ENCODE measurements around the gene TPO. TPM values are rescaled to one million over a fixed set of nuclear protein-coding genes. Genes with fewer than 3 reads are reported as not detected.
"Not testable (repeated sequence)": the region's sequence is repeated elsewhere in the genome, so short reads cannot be mapped to it uniquely, and the experiment has no call there.

TPO gene
- total RNA-seq = 0.21 TPM

DNA sequence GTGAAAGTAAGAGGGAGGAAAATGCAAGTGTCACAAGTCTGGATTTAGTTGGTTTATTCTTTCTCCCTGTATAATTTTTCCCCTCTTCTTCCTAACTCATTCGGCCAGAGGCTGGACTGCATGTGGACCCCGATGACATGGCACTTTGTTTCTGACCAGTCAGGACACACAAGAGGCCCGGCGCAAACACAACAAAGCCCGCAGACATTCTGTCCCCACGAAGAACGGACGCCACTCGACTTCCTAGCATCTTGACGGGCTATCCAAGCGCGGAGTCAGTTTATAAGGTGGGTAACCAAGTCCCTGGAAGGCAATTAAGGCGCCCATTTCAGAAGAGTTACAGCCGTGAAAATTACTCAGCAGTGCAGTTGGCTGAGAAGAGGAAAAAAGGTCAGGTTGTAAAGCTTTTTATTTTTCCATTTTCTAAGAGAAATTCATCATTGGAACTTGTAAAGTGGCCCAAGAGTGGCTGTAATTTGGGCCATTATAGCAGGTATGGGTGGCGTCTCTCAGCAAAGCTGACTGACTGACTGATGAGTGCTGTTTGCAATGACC, at the start of gene TPO:
Gene TPO (plus strand): TSS at position 308 of the 555 bp plus-strand sequence. CDS start 946 bp downstream, outside the sequence.
- Histone ChIP-seq H3K27me3 (ENCODE audit: insufficient read depth, low read length) (no peaks in the 10 kb centered on the region), H3K4me3 (ENCODE audit: low read length) (no peak within 1 kb of the TSS), H3K9me3 (ENCODE audit: low read depth, low read length) (no peaks in the 10 kb centered on the region), H3K4me1 (ENCODE audit: insufficient read depth, low read length) (no peaks in the 10 kb centered on the region)

DNA sequence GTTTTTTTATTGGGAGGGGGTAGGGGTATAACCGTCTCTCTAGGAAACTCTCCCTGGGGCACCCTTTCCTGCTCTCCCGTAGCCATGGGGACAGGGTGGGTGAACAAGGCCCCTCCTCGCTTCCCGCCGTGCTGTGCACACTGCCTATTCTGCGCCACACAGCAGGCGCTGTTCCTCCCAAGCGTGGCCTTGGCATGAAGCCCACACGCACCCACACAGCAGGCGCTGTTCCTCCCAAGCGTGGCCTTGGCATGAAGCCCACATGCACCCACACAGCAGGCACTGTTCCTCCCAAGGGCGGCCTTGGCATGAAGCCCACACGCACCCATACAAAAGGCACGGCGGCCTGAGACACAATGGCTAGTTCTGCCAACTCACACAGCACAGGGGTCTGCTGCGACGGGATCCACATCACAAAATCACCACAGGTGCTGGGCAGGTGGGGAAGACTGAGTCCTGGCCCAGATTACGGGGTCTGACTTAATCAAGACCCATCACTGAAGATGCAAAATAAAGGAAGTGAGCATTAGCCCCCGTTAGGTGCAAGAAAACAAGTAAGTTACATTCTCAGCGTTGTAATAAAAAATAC, 46.6 kb upstream of the TPO start:
- no peak overlapping the region for H3K4me3 ChIP-seq (ENCODE audit: low read length)
- H3K27me3 ChIP-seq (ENCODE audit: insufficient read depth, low read length) = no peaks in the 10 kb centered on the region
- H3K9me3 ChIP-seq (ENCODE audit: low read depth, low read length) = no peaks in the 10 kb centered on the region

DNA sequence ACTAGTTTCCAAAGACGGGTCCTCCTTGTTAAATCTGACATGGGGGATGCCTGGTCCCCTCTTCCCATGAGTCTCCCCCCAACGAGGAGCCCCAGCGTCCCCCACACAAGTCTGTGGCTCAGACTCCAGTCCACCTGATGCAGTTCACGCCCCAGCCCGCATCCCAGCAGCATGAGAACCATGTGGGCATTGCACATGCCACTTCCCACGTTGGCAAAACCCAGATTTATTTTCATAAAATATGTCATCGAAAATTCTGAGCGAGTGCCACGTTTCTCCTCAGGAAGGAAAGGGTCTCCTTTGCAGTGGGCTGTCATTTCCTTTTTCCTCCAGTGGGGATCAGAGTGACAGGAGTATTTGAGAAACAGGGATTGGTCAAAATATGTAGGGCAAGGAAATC, 45.7 kb upstream of the TPO start:
- Histone ChIP-seq H3K27me3 (ENCODE audit: insufficient read depth, low read length) (no peaks in the 10 kb centered on the region), H3K4me1 (ENCODE audit: insufficient read depth, low read length) (no peaks in the 10 kb centered on the region), H3K4me3 (ENCODE audit: low read length) (no peak overlapping the region), H3K9me3 (ENCODE audit: low read depth, low read length) (no peaks in the 10 kb centered on the region)

More for the DNA sequence above, 46.6 kb upstream of the TPO start:
- H3K4me1 ChIP-seq (ENCODE audit: insufficient read depth, low read length) = no peaks in the 10 kb centered on the region

DNA sequence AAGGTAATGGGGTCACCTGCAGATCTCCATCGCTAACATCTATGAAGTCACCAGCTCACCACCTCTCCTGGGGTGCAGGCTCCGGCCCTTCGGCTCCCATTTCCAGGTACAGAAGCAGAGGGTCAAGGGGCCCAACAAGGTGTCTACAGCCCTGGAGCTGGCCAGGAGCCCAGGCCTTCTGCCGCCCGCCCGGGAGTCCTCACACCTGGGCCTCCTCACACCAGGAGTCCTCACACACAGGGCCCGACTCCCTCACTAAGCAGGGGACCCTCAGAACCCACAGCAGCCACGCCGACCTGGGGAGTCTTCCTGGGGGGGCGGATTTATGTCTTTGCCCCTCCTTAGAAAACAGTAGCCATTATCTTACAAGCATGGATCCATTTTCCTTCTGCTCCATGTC, 43.4 kb upstream of the TPO start:
- H3K9me3 ChIP-seq (ENCODE audit: low read depth, low read length) = no peaks in the 10 kb centered on the region
- H3K27me3 ChIP-seq (ENCODE audit: insufficient read depth, low read length) = no peaks in the 10 kb centered on the region
- H3K4me1 ChIP-seq (ENCODE audit: insufficient read depth, low read length) = no peaks in the 10 kb centered on the region
- H3K4me3 ChIP-seq (ENCODE audit: low read length) = no peak overlapping the region

DNA sequence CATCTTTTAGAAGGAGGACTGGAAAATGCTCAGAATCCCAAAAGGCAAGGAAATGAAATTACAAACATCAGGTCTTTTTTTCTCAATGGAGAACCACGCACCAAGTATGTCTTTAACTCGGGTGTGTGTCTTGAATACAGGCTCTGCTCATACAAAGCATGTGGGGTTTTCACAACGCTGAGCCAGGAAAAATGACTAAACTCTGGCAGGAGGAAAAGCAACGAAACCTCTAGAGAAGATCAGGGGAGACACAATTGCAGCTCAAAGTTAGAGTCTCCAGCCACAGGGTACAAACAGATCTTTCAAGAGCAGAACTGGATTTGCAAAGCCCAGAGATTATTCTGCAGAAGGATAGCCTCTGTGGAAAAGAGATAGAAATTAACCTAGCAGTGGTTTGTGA, 42.8 kb upstream of the TPO start:
- H3K9me3 ChIP-seq (ENCODE audit: low read depth, low read length) = no peaks in the 10 kb centered on the region
- no peaks in the 10 kb centered on the region for H3K27me3 ChIP-seq (ENCODE audit: insufficient read depth, low read length)
- H3K4me3 ChIP-seq (ENCODE audit: low read length) = no peak overlapping the region
- H3K4me1 ChIP-seq (ENCODE audit: insufficient read depth, low read length) = no peaks in the 10 kb centered on the region

DNA sequence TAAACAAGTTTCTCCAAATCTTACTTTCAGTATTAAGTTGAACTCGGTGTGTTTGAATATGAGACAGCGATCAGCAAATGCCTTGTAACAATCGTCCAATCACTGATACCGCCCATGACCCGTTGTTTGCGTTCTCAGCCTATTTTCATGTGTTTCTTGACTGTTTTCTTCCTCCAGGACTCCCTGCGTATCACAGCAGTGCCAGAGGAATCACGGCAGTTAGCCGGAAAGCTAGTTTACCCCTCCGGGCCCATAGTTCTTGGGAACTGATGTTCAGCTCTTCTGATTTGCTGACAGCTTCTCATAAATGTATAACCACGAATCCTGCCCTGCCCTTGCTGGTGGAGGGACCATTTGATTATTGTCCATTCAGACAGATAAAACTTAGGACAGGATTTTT, 42.2 kb upstream of the TPO start:
- H3K9me3 ChIP-seq (ENCODE audit: low read depth, low read length) = no peaks in the 10 kb centered on the region
- H3K27me3 ChIP-seq (ENCODE audit: insufficient read depth, low read length) = no peaks in the 10 kb centered on the region
- no peaks in the 10 kb centered on the region for H3K4me1 ChIP-seq (ENCODE audit: insufficient read depth, low read length)
- H3K4me3 ChIP-seq (ENCODE audit: low read length) = no peak overlapping the region

DNA sequence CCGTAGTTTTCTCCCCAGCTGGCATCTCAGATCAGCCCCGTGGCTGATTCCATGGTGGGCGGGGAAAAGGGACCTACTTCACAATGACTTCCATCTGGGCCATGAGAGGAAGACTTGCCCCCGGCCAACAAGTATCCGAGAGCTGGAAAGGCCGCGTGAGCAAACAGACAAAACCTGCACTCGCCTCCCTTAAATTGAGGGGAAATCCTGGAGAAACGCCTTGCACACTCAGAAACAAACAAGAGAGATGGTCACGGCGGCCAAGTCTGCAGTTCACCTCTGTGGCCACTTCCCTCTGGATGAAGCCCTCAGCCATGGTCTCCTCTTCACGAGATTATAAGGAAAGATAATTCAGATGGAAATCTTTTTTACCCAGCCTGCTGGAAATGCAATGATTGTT, 39.4 kb upstream of the TPO start:
- Histone ChIP-seq H3K4me3 (ENCODE audit: low read length) (no peak overlapping the region), H3K9me3 (ENCODE audit: low read depth, low read length) (no peaks in the 10 kb centered on the region), H3K27me3 (ENCODE audit: insufficient read depth, low read length) (no peaks in the 10 kb centered on the region), H3K4me1 (ENCODE audit: insufficient read depth, low read length) (no peaks in the 10 kb centered on the region)

DNA sequence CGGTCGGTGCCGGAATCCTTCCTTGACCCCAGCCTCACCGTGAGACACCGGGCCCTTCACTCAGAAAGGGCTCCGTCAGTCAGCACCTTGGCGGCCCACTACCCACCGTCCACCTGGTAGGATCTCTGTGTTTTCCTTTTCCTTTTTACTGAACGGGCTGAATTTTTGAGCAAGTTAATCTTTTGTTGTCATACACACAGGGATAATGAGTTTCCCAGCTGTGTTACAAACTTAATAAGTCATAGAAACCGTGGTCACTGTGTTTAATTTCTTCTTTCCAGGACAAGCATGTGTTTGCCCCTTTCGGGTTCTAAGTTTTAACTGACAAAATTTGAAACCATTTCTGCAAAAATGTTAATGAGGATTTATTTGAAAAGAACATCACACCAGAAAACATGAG, 39.0 kb upstream of the TPO start:
- H3K4me1 ChIP-seq (ENCODE audit: insufficient read depth, low read length) = no peaks in the 10 kb centered on the region
- no peaks in the 10 kb centered on the region for H3K9me3 ChIP-seq (ENCODE audit: low read depth, low read length)
- H3K4me3 ChIP-seq (ENCODE audit: low read length) = no peak overlapping the region
- H3K27me3 ChIP-seq (ENCODE audit: insufficient read depth, low read length) = no peaks in the 10 kb centered on the region

DNA sequence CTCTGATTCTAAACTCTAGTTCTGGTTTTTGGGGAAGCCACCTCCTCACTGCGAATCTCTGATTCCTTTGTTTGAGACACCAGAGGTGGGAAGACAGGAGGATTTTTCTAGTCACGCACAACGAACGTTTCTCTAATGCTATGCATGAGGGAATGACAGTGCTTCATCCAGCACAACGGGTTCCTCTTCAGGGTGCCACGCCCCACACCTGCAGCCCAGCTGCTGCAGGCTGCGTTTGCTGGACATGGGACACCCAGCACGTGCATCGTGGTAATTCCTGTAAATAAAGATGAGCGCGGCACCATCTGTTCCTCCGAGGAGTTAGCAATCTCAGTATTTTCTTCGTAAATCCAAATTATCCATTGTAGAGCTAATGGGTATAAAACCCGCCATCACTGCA, 37.5 kb upstream of the TPO start:
- Histone ChIP-seq H3K9me3 (ENCODE audit: low read depth, low read length) (no peaks in the 10 kb centered on the region), H3K4me1 (ENCODE audit: insufficient read depth, low read length) (no peaks in the 10 kb centered on the region), H3K27me3 (ENCODE audit: insufficient read depth, low read length) (no peaks in the 10 kb centered on the region), H3K4me3 (ENCODE audit: low read length) (no peak overlapping the region)

DNA sequence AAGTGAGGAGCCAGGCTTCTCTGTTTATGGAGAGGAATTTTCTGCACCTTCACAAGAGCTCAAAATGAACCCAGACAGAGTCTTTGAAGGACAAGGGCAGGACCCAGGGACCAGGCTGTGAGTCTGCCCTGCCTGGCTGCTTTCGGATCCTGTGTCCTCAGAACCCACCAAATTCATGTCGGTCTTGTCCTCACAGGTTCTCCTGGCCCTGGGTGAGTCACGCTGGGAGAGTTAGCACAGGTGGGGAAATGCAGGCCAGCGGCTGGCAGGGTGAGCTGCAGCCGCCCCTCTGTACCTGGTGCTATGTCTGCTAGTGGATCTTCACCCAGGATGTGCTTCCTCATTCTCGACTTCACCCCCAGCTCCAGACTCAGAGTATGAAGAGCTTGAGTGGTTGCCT, 35.8 kb upstream of the TPO start:
- Histone ChIP-seq H3K27me3 (ENCODE audit: insufficient read depth, low read length) (no peaks in the 10 kb centered on the region), H3K9me3 (ENCODE audit: low read depth, low read length) (no peaks in the 10 kb centered on the region), H3K4me1 (ENCODE audit: insufficient read depth, low read length) (no peaks in the 10 kb centered on the region), H3K4me3 (ENCODE audit: low read length) (no peak overlapping the region)

DNA sequence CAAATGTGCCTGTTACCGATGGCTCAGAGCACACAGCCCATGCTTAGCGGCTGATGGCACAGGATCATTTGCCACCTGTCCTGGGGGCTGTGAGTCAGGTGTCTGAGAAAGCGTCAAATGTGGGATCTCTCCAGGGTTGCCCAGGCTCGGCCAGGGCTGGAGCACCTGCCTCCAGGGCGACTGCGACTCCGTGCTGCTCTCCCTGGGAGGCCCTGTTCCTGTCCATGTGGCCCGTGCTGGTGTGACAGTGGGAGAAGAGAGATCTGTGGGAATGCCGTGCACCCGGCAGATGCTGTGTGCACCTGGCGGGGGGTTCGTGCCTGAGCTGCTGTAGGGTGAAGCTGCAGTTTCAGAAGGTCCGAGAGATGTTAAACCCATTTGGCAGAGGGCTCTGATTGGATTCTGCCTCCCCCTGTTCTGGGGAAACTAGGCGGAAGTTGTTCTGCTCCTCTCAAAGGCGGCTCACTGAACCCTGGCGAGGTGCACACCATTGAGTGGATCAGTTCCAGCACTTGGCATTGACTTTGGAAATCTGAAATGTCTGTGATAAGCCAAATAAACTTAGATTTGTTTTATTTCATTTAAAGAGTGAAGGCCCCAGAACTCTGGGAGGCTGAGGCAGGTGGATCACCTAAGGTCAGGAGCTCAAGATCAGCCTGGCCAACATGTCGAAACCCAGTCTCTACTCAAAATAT, 34.7 kb upstream of the TPO start:
- Histone ChIP-seq H3K4me1 (ENCODE audit: insufficient read depth, low read length) (no peaks in the 10 kb centered on the region), H3K9me3 (ENCODE audit: low read depth, low read length) (no peaks in the 10 kb centered on the region), H3K27me3 (ENCODE audit: insufficient read depth, low read length) (no peaks in the 10 kb centered on the region), H3K4me3 (ENCODE audit: low read length) (no peak overlapping the region)

DNA sequence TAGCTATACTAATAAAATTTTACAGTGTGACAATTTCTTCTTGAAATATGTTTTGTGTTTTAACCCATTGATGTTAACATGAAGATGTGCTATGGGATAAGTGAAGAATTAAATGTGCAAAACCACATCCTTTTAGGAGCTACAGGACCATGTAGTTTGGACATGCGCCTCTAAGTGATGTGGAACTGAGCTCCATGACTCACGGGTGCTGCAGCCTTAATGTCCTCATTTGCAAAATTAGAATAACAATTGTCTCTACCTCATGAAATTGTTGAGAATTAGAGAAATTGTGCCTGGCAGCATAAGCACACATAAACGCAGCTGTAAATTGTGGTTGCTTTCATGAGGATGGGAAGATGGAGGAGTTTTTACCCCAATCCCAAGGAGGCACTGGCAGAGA, 31.6 kb upstream of the TPO start:
- no peaks in the 10 kb centered on the region for H3K27me3 ChIP-seq (ENCODE audit: insufficient read depth, low read length)
- H3K4me3 ChIP-seq (ENCODE audit: low read length) = no peak overlapping the region
- H3K9me3 ChIP-seq (ENCODE audit: low read depth, low read length) = no peaks in the 10 kb centered on the region
- H3K4me1 ChIP-seq (ENCODE audit: insufficient read depth, low read length) = no peaks in the 10 kb centered on the region

DNA sequence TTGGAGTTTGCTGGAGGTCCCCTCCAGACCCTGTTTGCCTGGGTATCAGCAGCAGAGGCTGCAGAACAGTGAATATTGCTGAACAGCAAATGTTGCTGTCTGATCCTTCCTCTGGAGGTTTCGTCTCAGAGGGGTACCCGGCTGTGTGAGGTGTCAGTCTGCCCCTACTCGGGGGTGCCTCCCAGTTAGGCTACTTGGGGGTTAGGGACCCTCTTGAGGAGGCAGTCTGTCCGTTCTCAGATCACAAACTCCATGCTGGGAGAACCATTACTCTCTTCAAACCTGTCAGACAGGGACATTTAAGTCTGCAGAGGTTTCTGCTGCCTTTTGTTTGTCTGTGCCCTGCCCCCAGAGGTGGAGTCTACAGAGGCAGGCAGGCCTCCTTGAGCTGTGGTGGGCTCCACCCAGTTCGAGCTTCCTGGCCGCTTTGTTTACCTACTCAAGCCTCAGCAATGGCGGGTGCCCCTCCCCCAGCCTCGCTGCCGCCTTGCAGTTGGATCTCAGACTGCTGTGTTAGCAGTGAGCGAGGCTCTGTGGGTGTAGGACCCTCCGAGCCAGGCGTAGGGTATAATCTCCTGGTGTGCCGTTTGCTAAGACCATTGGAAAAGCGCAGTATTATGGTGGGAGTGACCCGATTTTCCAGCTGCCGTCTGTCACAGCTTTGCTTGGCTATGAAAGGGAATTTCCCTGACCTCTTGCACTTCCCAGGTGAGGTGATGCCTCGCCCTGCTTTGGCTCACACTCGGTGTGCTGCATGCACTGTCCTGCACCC, 25.1 kb upstream of the TPO start:
- not testable (repeated sequence) for H3K4me3 ChIP-seq (ENCODE audit: low read length); H3K4me1 ChIP-seq (ENCODE audit: insufficient read depth, low read length); H3K9me3 ChIP-seq (ENCODE audit: low read depth, low read length); H3K27me3 ChIP-seq (ENCODE audit: insufficient read depth, low read length)

DNA sequence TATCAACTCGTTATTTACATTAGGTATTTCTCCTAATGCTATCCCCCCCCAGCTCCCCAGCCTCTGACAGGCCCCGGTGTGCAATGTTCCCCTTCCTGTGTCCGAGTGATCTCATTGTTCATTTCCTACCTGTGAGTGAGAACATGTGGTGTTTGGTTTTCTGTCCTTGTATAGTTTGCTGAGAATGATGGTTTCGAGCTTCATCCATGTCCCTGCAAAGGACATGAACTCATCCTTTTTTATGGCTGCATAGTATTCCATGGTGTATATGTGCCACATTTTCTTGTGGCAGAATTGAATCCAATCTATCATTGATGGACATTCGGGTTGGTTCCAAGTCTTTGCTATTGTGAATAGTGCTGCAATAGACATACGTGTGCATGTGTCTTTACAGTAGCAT, 23.1 kb upstream of the TPO start:
- H3K9me3 ChIP-seq (ENCODE audit: low read depth, low read length); H3K27me3 ChIP-seq (ENCODE audit: insufficient read depth, low read length); H3K4me1 ChIP-seq (ENCODE audit: insufficient read depth, low read length); H3K4me3 ChIP-seq (ENCODE audit: low read length): not testable (repeated sequence)

DNA sequence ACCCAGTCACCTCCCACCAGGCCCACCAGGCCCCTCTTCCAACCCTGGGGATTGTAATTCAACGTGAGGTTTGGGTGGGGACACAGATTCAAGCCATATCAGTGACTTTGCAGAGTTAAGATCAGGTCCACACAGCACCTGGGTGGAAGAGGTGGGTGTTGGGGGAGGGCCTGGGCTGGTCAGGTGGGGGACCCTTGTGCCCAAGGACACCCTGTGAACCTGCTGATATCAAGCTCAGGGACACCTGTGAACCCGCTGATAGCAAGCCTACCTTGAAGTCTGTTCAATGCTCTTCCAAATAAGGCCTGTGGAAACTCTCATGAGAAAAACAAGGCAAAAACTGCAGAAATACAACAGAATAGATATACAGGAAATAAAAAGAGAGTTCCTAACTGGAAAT, 19.9 kb upstream of the TPO start:
- Histone ChIP-seq H3K27me3 (ENCODE audit: insufficient read depth, low read length) (no peaks in the 10 kb centered on the region), H3K4me3 (ENCODE audit: low read length) (no peak overlapping the region), H3K4me1 (ENCODE audit: insufficient read depth, low read length) (no peaks in the 10 kb centered on the region), H3K9me3 (ENCODE audit: low read depth, low read length) (no peaks in the 10 kb centered on the region)

All from mononuclear cell (primary cell).